Immature natural killer cell (primary cell): ENCODE data around the gene MYL7. TPM values are rescaled to one million over a fixed set of nuclear protein-coding genes. Genes with fewer than 3 reads are reported as not detected.

ENCODE experiments used
- DNase-seq, 3 donors: peaks; one replicate each; pipeline ENCODE4 v3.0.0; 2022; ENCODE audit warnings: mixed read lengths in 1 of 3
- H3K27ac Mint-ChIP-seq, 6 donors: one replicate each; pipeline ENCODE4 v1.8.0; 2020; ENCODE audit warnings: mixed read lengths in 6 of 6, mild to moderate bottlenecking in 5 of 6, inconsistent platforms in 4 of 6, moderate library complexity in 3 of 6
- H3K27me3 Mint-ChIP-seq, 3 donors: one replicate each; pipeline ENCODE4 v1.8.0; 2020 to 2021; ENCODE audit warnings: low read depth in 3 of 3, mild to moderate bottlenecking in 3 of 3, mixed read lengths in 3 of 3, moderate library complexity in 3 of 3, inconsistent platforms in 1 of 3
- H3K36me3 Mint-ChIP-seq, 3 donors: one replicate each; pipeline ENCODE4 v1.8.0; 2020; ENCODE audit warnings: mixed read lengths in 3 of 3, inconsistent platforms in 2 of 3, mild to moderate bottlenecking in 2 of 3
- H3K4me1 Mint-ChIP-seq, 2 donors: one replicate each; pipeline ENCODE4 v1.8.0; 2020; ENCODE audit warnings: inconsistent platforms in 2 of 2, mild to moderate bottlenecking in 2 of 2, mixed read lengths in 2 of 2, moderate library complexity in 1 of 2
- H3K4me3 Mint-ChIP-seq, 5 donors: one replicate each; pipeline ENCODE4 v1.8.0; 2020; ENCODE audit warnings: mild to moderate bottlenecking in 5 of 5, mixed read lengths in 5 of 5, inconsistent platforms in 3 of 5, moderate library complexity in 3 of 5
- H3K9me3 Mint-ChIP-seq, 6 donors: one replicate each; pipeline ENCODE4 v1.8.0; 2020; ENCODE audit warnings: mild to moderate bottlenecking in 6 of 6, mixed read lengths in 6 of 6, inconsistent platforms in 4 of 6, moderate library complexity in 3 of 6
- polyA plus RNA-seq, 3 donors: library from polyadenylated mRNA; unstranded; fragments of 300-500 nt; fragmentation: Illumina TruSeq; gene quantifications; one replicate each; pipeline ENCODE4 v1.2.3, GENCODE V29; 2021

The MYL7 gene
- polyA plus RNA-seq: not detected

- Mint-ChIP-seq H3K27me3 (peaks cover 3 to 6% (median 6%) of the 10 kb centered on the region in 3 donors), H3K9me3 (peaks cover 0 to 1% (median 0%) of the 10 kb centered on the region in 6 donors), H3K4me3 (no peak within 1 kb of the TSS), H3K4me1 (peaks cover 7% of the 10 kb centered on the region in 2 donors), H3K36me3 (no peaks in the 10 kb centered on the region), H3K27ac (no peak within 1 kb of the TSS)
- no peak for DNase-seq
These were observed at the start of gene MYL7 for GRCh38 chr7:44141221-44141850. Gene MYL7 (minus strand): TSS chr7:44141332. CDS start chr7:44141305, 27 bp downstream.

DNA sequence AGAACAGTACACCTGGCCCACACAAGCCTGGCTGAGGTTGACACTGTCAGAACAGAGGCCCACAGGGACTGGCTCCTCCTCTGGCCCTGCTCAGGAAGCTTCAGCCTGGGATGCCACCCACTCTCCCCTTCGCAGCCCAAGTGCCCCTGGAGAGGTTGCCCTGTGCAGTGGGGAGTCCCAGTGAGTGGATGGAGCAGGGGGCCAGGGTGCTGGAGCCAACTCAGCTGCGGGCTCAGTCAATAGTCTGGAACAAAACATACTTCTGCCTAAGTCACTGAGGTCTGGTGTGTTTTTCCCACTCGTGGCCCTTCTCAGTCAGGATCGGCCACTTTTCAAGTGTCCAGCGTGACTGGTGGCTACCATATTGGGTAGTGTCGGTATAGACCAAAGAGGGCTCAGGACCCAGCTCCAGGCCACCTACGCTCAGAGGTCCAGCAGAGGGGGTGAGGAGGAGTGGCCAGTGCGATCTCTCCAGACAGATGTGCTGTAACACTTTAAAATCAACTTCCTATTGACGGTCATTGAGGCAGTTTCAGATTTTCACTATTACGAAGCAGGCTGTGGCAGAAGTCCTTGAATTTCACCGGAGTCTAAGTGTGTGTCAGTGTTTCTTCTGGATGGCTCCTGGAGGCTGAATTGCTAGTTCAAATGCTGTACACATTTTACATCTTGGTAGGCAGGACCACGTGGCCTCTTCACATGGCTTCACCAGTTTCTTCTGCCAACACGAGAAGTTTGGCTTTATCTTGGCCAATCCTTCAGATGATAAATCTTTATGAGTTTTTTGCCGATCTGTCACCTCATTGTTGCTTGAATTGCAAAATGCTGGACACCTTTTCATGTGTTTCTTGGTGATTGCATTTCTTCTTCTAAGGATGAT is 49.1 kb upstream of the MYL7 start:
- no peak for DNase-seq
- H3K9me3 Mint-ChIP-seq: no peaks in the 10 kb centered on the region
- peaks cover 0 to 10% (median 7%) of the 10 kb centered on the region in 3 donors for H3K27me3 Mint-ChIP-seq
- peaks cover 0 to 3% (median 0%) of the 10 kb centered on the region in 3 donors for H3K36me3 Mint-ChIP-seq
- no peak overlapping the region for H3K27ac Mint-ChIP-seq
- no peaks in the 10 kb centered on the region for H3K4me1 Mint-ChIP-seq
- no peak overlapping the region for H3K4me3 Mint-ChIP-seq

DNA sequence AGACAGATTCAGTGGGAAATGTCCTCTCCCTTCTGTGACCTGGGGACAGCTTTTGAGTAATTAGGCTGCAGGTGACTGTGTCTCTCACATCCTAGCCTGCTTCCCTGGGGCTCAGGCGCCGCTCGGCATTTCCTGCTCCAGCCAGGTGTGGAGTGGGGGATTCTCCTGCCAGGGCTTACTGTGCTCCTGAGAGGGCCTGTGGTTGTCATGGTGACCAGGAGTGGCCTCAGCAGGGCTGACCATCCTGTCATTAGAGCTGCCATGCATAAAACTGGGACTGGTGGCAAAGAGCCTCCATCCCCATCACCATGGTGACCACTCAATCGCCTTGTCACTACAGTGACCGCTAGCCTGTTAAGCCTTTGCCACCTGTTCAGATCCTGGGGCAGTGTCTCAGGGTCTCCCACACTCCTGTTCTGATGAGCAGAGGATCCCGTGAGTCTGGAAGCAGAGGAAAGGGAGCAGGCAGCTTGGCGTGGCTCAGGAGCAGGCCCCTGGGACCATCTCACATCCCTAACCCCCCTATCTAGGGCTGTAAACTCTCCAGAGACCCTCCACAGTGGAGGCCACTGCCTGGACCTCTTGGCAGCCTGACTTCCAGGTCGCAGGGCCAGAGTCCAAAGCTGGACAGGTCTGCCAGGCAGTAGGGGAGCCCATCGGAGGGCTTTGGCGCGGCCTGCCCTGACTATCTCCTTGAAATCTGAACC is 48.3 kb upstream of the MYL7 start, which contains the start of gene GCK:
GCK (minus strand) TSS at position 154 of the 707 bp plus-strand sequence. CDS start 486 bp downstream, outside the sequence.
- peaks cover 0 to 12% (median 7%) of the 10 kb centered on the region in 3 donors for H3K27me3 Mint-ChIP-seq
- DNase-seq: no peak
- H3K36me3 Mint-ChIP-seq: peaks cover 0 to 3% (median 0%) of the 10 kb centered on the region in 3 donors
- no peaks in the 10 kb centered on the region for H3K4me1 Mint-ChIP-seq
- no peak within 1 kb of the TSS for H3K4me3 Mint-ChIP-seq
- no peaks in the 10 kb centered on the region for H3K9me3 Mint-ChIP-seq
- H3K27ac Mint-ChIP-seq: no peak within 1 kb of the TSS

GRCh38 chr7:44188480-44189225 is 47.5 kb upstream of the MYL7 start:
- no peak for DNase-seq
- no peaks in the 10 kb centered on the region for H3K9me3 Mint-ChIP-seq
- H3K36me3 Mint-ChIP-seq: peaks cover 0 to 3% (median 0%) of the 10 kb centered on the region in 3 donors
- H3K4me3 Mint-ChIP-seq: no peak overlapping the region
- no peak overlapping the region for H3K27ac Mint-ChIP-seq
- H3K4me1 Mint-ChIP-seq: no peaks in the 10 kb centered on the region
- H3K27me3 Mint-ChIP-seq: peaks cover 0 to 12% (median 5%) of the 10 kb centered on the region in 3 donors

- Mint-ChIP-seq H3K27me3 (peaks cover 0 to 12% (median 5%) of the 10 kb centered on the region in 3 donors), H3K4me1 (no peaks in the 10 kb centered on the region), H3K4me3 (no peak overlapping the region), H3K36me3 (peaks cover 0 to 3% (median 0%) of the 10 kb centered on the region in 3 donors), H3K9me3 (no peaks in the 10 kb centered on the region), H3K27ac (no peak overlapping the region)
- no peak for DNase-seq
These were observed 46.7 kb upstream of the MYL7 start for GRCh38 chr7:44187636-44188416.

DNA sequence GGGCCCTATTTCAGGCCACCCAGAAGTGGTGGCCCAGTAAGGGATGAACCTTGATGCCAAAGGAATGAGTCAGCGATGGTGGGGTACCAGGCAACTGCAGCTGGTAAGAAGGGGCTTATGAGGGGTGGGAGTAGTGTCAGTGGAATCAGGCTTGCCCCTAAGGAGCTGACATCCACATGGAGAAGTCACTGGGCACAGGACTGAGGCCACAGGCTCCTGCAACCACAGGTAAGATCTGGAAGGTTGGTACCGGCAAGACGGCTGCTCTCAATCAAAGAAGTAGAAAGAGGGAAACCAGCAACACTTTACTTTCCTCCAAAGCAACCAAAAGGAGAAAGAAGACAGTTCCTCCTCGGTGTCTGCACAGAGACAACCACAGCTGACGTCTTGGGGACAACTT is 45.6 kb upstream of the MYL7 start:
- Mint-ChIP-seq H3K27ac (no peak overlapping the region), H3K4me1 (no peaks in the 10 kb centered on the region), H3K36me3 (peaks cover 0 to 3% (median 0%) of the 10 kb centered on the region in 3 donors), H3K27me3 (peaks cover 0 to 13% (median 5%) of the 10 kb centered on the region in 3 donors), H3K9me3 (peaks cover 0 to 2% (median 0%) of the 10 kb centered on the region in 6 donors), H3K4me3 (no peak overlapping the region)
- DNase-seq: no peak

GRCh38 chr7:44185729-44186128 is 44.6 kb upstream of the MYL7 start:
- Mint-ChIP-seq H3K27me3 (peaks cover 0 to 13% (median 5%) of the 10 kb centered on the region in 3 donors), H3K36me3 (peaks cover 0 to 2% (median 0%) of the 10 kb centered on the region in 3 donors), H3K4me1 (no peaks in the 10 kb centered on the region), H3K9me3 (peaks cover 0 to 3% (median 0%) of the 10 kb centered on the region in 6 donors), H3K4me3 (no peak overlapping the region), H3K27ac (no peak overlapping the region)
- DNase-seq: no peak

GRCh38 chr7:44184873-44185446 is 43.8 kb upstream of the MYL7 start:
- Mint-ChIP-seq H3K27ac (no peak overlapping the region), H3K4me1 (no peaks in the 10 kb centered on the region), H3K4me3 (no peak overlapping the region), H3K36me3 (no peaks in the 10 kb centered on the region), H3K27me3 (peaks cover 0 to 7% (median 3%) of the 10 kb centered on the region in 3 donors), H3K9me3 (peaks cover 0 to 3% (median 0%) of the 10 kb centered on the region in 6 donors)
- no peak for DNase-seq

DNA sequence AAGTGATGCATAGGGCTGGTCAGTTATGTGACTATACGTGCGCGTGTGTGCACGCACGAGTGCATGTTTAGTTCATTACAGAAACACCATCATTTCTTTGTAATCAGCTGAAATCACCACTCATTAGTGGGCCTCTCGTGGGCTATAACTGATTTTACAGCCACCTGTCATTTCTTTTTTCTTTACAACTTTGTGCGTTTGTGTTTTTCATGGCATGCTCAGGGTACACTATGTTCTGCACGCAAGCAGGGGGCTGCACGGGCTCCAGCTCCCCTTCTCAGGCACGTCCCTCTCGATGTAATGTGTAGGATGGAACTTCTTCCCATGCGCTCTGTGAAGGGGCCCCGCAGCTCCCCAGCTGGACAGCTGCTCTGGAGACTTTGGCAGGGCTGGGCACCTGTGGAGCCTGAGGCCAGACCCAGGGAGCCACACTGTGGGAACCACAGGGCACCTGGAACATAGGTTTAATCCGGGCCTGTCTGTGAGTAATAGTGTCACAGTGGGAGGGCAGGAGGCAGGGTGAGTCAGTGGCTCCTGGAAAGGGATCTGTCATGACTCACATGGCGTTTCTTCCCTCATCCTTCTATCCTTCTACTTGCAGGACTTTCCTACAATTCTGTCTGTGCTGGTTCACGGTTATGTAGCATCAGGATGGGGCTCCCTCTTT is 43.2 kb upstream of the MYL7 start:
- Mint-ChIP-seq H3K27me3 (peaks cover 0 to 7% (median 3%) of the 10 kb centered on the region in 3 donors), H3K4me3 (no peak overlapping the region), H3K9me3 (peaks cover 0 to 3% (median 0%) of the 10 kb centered on the region in 6 donors), H3K36me3 (no peaks in the 10 kb centered on the region), H3K27ac (no peak overlapping the region), H3K4me1 (no peaks in the 10 kb centered on the region)
- DNase-seq: no peak

- no peak for DNase-seq
- Mint-ChIP-seq H3K36me3 (no peaks in the 10 kb centered on the region), H3K4me3 (no peak overlapping the region), H3K27ac (no peak overlapping the region), H3K4me1 (no peaks in the 10 kb centered on the region), H3K9me3 (peaks cover 0 to 3% (median 0%) of the 10 kb centered on the region in 6 donors), H3K27me3 (peaks cover 0 to 7% (median 3%) of the 10 kb centered on the region in 3 donors)
These were observed 42.3 kb upstream of the MYL7 start for GRCh38 chr7:44183386-44183785.

GRCh38 chr7:44182827-44183226 is 41.7 kb upstream of the MYL7 start:
- H3K4me1 Mint-ChIP-seq: no peaks in the 10 kb centered on the region
- H3K9me3 Mint-ChIP-seq: peaks cover 0 to 3% (median 0%) of the 10 kb centered on the region in 6 donors
- H3K36me3 Mint-ChIP-seq: no peaks in the 10 kb centered on the region
- H3K4me3 Mint-ChIP-seq: no peak overlapping the region
- no peak overlapping the region for H3K27ac Mint-ChIP-seq
- peaks cover 0 to 9% (median 3%) of the 10 kb centered on the region in 3 donors for H3K27me3 Mint-ChIP-seq
- DNase-seq: no peak

DNA sequence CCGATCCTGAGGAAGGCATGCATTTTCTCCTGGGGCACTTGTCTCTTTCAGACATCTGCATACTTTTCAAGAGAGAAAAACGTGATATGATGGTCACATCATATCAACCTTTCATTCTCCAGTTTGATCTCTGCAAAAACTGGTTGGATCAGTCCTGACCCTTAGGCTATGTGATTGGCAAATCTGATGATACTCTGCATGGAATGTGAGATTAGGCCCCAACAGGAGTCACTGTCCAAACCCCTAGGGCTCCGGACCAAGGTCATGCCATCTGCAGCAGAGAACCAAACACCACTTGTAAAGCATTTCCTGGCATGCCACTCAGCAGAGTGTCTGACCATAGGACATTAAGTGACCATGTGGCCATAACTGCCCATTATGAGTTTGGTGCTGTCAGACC is 39.5 kb upstream of the MYL7 start:
- Mint-ChIP-seq H3K4me1 (no peaks in the 10 kb centered on the region), H3K36me3 (no peaks in the 10 kb centered on the region), H3K4me3 (no peak overlapping the region), H3K27me3 (peaks cover 1 to 9% (median 7%) of the 10 kb centered on the region in 3 donors), H3K9me3 (peaks cover 0 to 3% (median 0%) of the 10 kb centered on the region in 6 donors), H3K27ac (no peak overlapping the region)
- no peak for DNase-seq
